Activated CD8-positive, alpha-beta T cell treated with anti-CD3 and anti-CD28 coated beads, Interleukin-2, amount 10 ng/mL, durations not matched to agents 7 days and 5 days (primary cell): ENCODE data around the gene TECPR2. TPM values are rescaled to one million over a fixed set of nuclear protein-coding genes. Genes with fewer than 3 reads are reported as not detected.

Experiments
- ATAC-seq: fragments of 150-1000 bp; cut with Tn5 transposase; one replicate; pipeline ENCODE4 v1.10.0; 2021; ENCODE audit warnings: moderate library complexity
- CTCF ChIA-PET: fragments of 350-600 bp; sonication (Branson Sonifier 250); formaldehyde crosslinking; loops from one replicate; lab custom pipeline; 2021; ENCODE audit warnings: antibody characterized with exemption; lab: Charles Lee
- POLR2A ChIA-PET: fragments of 350-600 bp; sonication (Branson Sonifier 250); formaldehyde crosslinking; loops from one replicate; lab custom pipeline; 2021; ENCODE audit warnings: antibody characterized with exemption; lab: Charles Lee
- DNase-seq: peaks from one replicate; pipeline ENCODE4 v3.0.0-alpha.2; 2020
- H3K27ac Mint-ChIP-seq: one replicate; pipeline ENCODE4 v1.8.0; 2021; ENCODE audit warnings: mild to moderate bottlenecking, mixed read lengths
- H3K27me3 Mint-ChIP-seq: one replicate; pipeline ENCODE4 v1.8.0; 2021; ENCODE audit warnings: low read depth, mixed read lengths
- H3K36me3 Mint-ChIP-seq: one replicate; pipeline ENCODE4 v1.8.0; 2021; ENCODE audit warnings: low read depth, mixed read lengths
- H3K4me1 Mint-ChIP-seq: one replicate; pipeline ENCODE4 v1.8.0; 2021; ENCODE audit warnings: low read depth, mixed read lengths
- H3K4me3 Mint-ChIP-seq: one replicate; pipeline ENCODE4 v1.8.0; 2021; ENCODE audit warnings: mild to moderate bottlenecking, mixed read lengths
- H3K9me3 Mint-ChIP-seq: one replicate; pipeline ENCODE4 v1.8.0; 2022; ENCODE audit warnings: mixed read lengths; ENCODE audit not compliant: insufficient read depth
- total RNA-seq, 2 experiments: library from RNA; stranded (reverse); gene quantifications; one replicate each; pipeline ENCODE4 v1.2.3, GENCODE V29; 2021

Gene TECPR2
- total RNA-seq, 2 experiments from 2014 or later: 8.0 to 9.4 TPM

GRCh38 chr14:102427642-102428041 is 64.9 kb downstream of the TECPR2 start:
- DNase-seq (no peak), ATAC-seq (no peak)
- H3K27ac Mint-ChIP-seq: peak overlapping the region; percentile 20
- ChIA-PET CTCF (interaction anchor here (1.3 kb wide), 1 partner anchor 11 kb away, joined by 4 read pairs; no protein-coding TSS in a partner anchor), POLR2A (no interaction called here)
- no peaks in the 10 kb centered on the region for H3K4me1 Mint-ChIP-seq
- no peaks in the 10 kb centered on the region for H3K9me3 Mint-ChIP-seq
- H3K36me3 Mint-ChIP-seq: no peaks in the 10 kb centered on the region
- H3K4me3 Mint-ChIP-seq: no peak overlapping the region
- H3K27me3 Mint-ChIP-seq: no peaks in the 10 kb centered on the region

- Mint-ChIP-seq H3K27me3 (no peaks in the 10 kb centered on the region), H3K27ac (no peak overlapping the region), H3K4me3 (no peak overlapping the region), H3K9me3 (no peaks in the 10 kb centered on the region), H3K4me1 (no peaks in the 10 kb centered on the region), H3K36me3 (no peaks in the 10 kb centered on the region)
- DNase-seq: no peak
- ATAC-seq: no peak
- POLR2A ChIA-PET: no interaction called here
- CTCF ChIA-PET: interaction anchor here (1.5 kb wide), 1 partner anchor 8 kb away, joined by 6 read pairs; no protein-coding TSS in a partner anchor
These were observed 67.6 kb downstream of the TECPR2 start for GRCh38 chr14:102430212-102430908.

GRCh38 chr14:102431751-102432150 is 69.0 kb downstream of the TECPR2 start:
- no peaks in the 10 kb centered on the region for H3K4me1 Mint-ChIP-seq
- H3K27me3 Mint-ChIP-seq: no peaks in the 10 kb centered on the region
- ChIA-PET POLR2A (no interaction called here), CTCF (no interaction called here)
- H3K4me3 Mint-ChIP-seq: no peak overlapping the region
- DNase-seq (no peak), ATAC-seq (no peak)
- no peak overlapping the region for H3K27ac Mint-ChIP-seq
- H3K9me3 Mint-ChIP-seq: no peaks in the 10 kb centered on the region
- H3K36me3 Mint-ChIP-seq: no peaks in the 10 kb centered on the region

GRCh38 chr14:102434647-102435175 is 72.0 kb downstream of the TECPR2 start:
- no peak overlapping the region for H3K27ac Mint-ChIP-seq
- peaks cover 4% of the 10 kb centered on the region for H3K4me1 Mint-ChIP-seq
- ChIA-PET POLR2A (no interaction called here), CTCF (no interaction called here)
- H3K27me3 Mint-ChIP-seq: no peaks in the 10 kb centered on the region
- DNase-seq: no peak
- H3K36me3 Mint-ChIP-seq: no peaks in the 10 kb centered on the region
- H3K4me3 Mint-ChIP-seq: no peak overlapping the region
- H3K9me3 Mint-ChIP-seq: no peaks in the 10 kb centered on the region
- ATAC-seq: no peak

GRCh38 chr14:102437997-102438915 is 75.5 kb downstream of the TECPR2 start:
- H3K9me3 Mint-ChIP-seq: no peaks in the 10 kb centered on the region

GRCh38 chr14:102439556-102439955 is 76.8 kb downstream of the TECPR2 start:
- ChIA-PET POLR2A (no interaction called here), CTCF (interaction anchor here (1.4 to 4.5 kb wide), 4 partner anchors 76 to 120 kb away, joined by 3 to 48 read pairs (median 14); partner anchors contain the start of gene ZNF839)
- no peaks in the 10 kb centered on the region for H3K27me3 Mint-ChIP-seq
- H3K9me3 Mint-ChIP-seq: no peaks in the 10 kb centered on the region
- ATAC-seq: no peak
- H3K4me3 Mint-ChIP-seq: no peak overlapping the region
- no peak overlapping the region for H3K27ac Mint-ChIP-seq
- no peak for DNase-seq
- H3K4me1 Mint-ChIP-seq: peaks cover 4% of the 10 kb centered on the region
- H3K36me3 Mint-ChIP-seq: peaks cover 2% of the 10 kb centered on the region

More at GRCh38 chr14:102437997-102438915, 75.5 kb downstream of the TECPR2 start:
- Mint-ChIP-seq H3K4me3 (no peak overlapping the region), H3K27me3 (no peaks in the 10 kb centered on the region), H3K36me3 (peaks cover 2% of the 10 kb centered on the region), H3K4me1 (peaks cover 4% of the 10 kb centered on the region), H3K27ac (no peak overlapping the region)
- POLR2A ChIA-PET: no interaction called here
- ATAC-seq (peak; percentile 80), DNase-seq (peak; percentile 69)
- CTCF ChIA-PET: interaction anchor here (0.7 to 4.5 kb wide), 24 partner anchors 8 to 153 kb away, joined by 3 to 48 read pairs (median 4); partner anchors contain the start of genes ANKRD9 and ZNF839

- DNase-seq (no peak), ATAC-seq (no peak)
- Mint-ChIP-seq H3K36me3 (peaks cover 5% of the 10 kb centered on the region), H3K4me3 (no peak overlapping the region), H3K9me3 (no peaks in the 10 kb centered on the region), H3K27ac (no peak overlapping the region), H3K27me3 (no peaks in the 10 kb centered on the region), H3K4me1 (peaks cover 4% of the 10 kb centered on the region)
- ChIA-PET POLR2A (interaction anchor here (0.6 kb wide), 1 partner anchor 120 kb away, joined by 4 read pairs; no protein-coding TSS in a partner anchor), CTCF (interaction anchor here (4.5 kb wide), 1 partner anchor 75 kb away, joined by 48 read pairs; no protein-coding TSS in a partner anchor)
These were observed 77.7 kb downstream of the TECPR2 start for GRCh38 chr14:102440392-102440791.

- ATAC-seq (no peak), DNase-seq (no peak)
- Mint-ChIP-seq H3K27me3 (no peaks in the 10 kb centered on the region), H3K4me3 (no peak overlapping the region), H3K27ac (no peak overlapping the region), H3K36me3 (peaks cover 5% of the 10 kb centered on the region), H3K9me3 (no peaks in the 10 kb centered on the region), H3K4me1 (peaks cover 4% of the 10 kb centered on the region)
- ChIA-PET POLR2A (interaction anchor here (0.6 kb wide), 1 partner anchor 134 kb away, joined by 3 read pairs; no protein-coding TSS in a partner anchor), CTCF (interaction anchor here (1.4 kb wide), 1 partner anchor 9 kb away, joined by 3 read pairs; no protein-coding TSS in a partner anchor)
These were observed 79.8 kb downstream of the TECPR2 start for GRCh38 chr14:102442241-102443211.

- DNase-seq: no peak
- ChIA-PET POLR2A (no interaction called here), CTCF (no interaction called here)
- Mint-ChIP-seq H3K27me3 (no peaks in the 10 kb centered on the region), H3K27ac (no peak overlapping the region), H3K9me3 (no peaks in the 10 kb centered on the region), H3K4me1 (no peaks in the 10 kb centered on the region), H3K4me3 (no peak overlapping the region), H3K36me3 (peaks cover 7% of the 10 kb centered on the region)
- ATAC-seq: no peak
These were observed 82.3 kb downstream of the TECPR2 start for GRCh38 chr14:102445066-102445465.

- H3K4me3 Mint-ChIP-seq: no peak overlapping the region
- H3K27me3 Mint-ChIP-seq: no peaks in the 10 kb centered on the region
- DNase-seq (no peak), ATAC-seq (no peak)
- peaks cover 5% of the 10 kb centered on the region for H3K36me3 Mint-ChIP-seq
- no peak overlapping the region for H3K27ac Mint-ChIP-seq
- ChIA-PET CTCF (no interaction called here), POLR2A (no interaction called here)
- H3K4me1 Mint-ChIP-seq: no peaks in the 10 kb centered on the region
- H3K9me3 Mint-ChIP-seq: no peaks in the 10 kb centered on the region
These were observed 82.9 kb downstream of the TECPR2 start for GRCh38 chr14:102445641-102446040.
